ENCODE measurements around the gene CFAP57. TPM values are rescaled to one million over a fixed set of nuclear protein-coding genes. Genes with fewer than 3 reads are reported as not detected.

The CFAP57 gene
- total and polyA plus RNA-seq, 9 of the 15 experiments (the other 6 are each of a cell fraction or from before 2014, with no cell fraction given), result 0.04 to 0.22 (median 0.07) TPM; not detected in 3

DNA sequence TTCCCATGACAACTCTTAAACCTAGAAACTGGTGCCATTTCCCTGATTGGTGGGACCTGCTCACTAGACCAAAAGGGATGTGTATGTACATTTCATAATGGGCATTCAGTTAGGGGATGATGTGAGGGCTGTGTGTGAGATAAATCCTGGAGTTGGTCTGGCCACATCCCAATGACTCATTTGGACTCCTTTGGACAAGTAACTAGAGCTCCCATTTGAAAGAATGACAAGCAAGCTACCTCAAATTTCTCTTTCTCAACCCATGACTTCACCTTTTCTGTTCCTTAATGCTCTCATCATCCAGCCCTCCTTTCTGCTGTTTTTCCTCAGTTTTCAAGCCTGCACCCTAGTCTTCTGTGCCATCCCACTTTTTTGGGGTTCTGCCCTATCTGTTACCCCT lies 27.9 kb upstream of the CFAP57 start (continued):
- no peak for TF ChIP-seq ARID3A (IDR thresholded peaks at IDR 0.05; ENCODE audit: borderline replicate concordance, low read depth, low read length)
- TF ChIP-seq MIER1 (IDR thresholded peaks at IDR 0.05; ENCODE audit: low read depth), result no peak
- peak; percentile 39; the same call in 1 of the 2 replicates for TF ChIP-seq FOSL1 (tag; conservative IDR thresholded peaks at IDR 0.05)
- peak; percentile 66 for TF ChIP-seq CEBPB (tag; IDR thresholded peaks at IDR 0.05)
- no peak for TF ChIP-seq PATZ1 (CRISPR knock-in tag; IDR thresholded peaks at IDR 0.05; ENCODE audit: borderline replicate concordance)
- TF ChIP-seq XRCC4 (IDR thresholded peaks at IDR 0.05; ENCODE audit: extremely low read depth, insufficient read depth, insufficient read length), result no peak
- TF ChIP-seq ELF2 (CRISPR knock-in tag; IDR thresholded peaks at IDR 0.05), result no peak
- TF ChIP-seq GATAD2A (IDR thresholded peaks at IDR 0.05), result no peak
- no peak for TF ChIP-seq CCNT2 (IDR thresholded peaks at IDR 0.05; ENCODE audit: borderline replicate concordance, extremely low read depth, insufficient read length, low read depth, low read length)
- TF ChIP-seq ERF (CRISPR knock-in tag; IDR thresholded peaks at IDR 0.05), result no peak
- TF ChIP-seq IFI16 (CRISPR knock-in tag; IDR thresholded peaks at IDR 0.05), result no peak

Data from K562 (cell line).